Lower lobe of right lung (tissue), 2 donors: Measurements from ENCODE around the gene NCBP3. TPM values are rescaled to one million over a fixed set of nuclear protein-coding genes. Genes with fewer than 3 reads are reported as not detected.

Source experiments
- ATAC-seq, 2 donors: fragments of 200-7000 bp; cut with Tn5 transposase; one replicate each; pipeline ENCODE4 v1.9.1; 2020 to 2022; ENCODE audit warnings: mild to moderate bottlenecking in 2 of 2, moderate library complexity in 2 of 2
- DNase-seq: peaks from one replicate; pipeline ENCODE4 v3.0.0-alpha.2; 2020
- H3K27ac ChIP-seq: fragments of 200-600 bp; one replicate; pipeline ENCODE4 v1.8.0; 2022
- H3K27me3 ChIP-seq: fragments of 200-600 bp; one replicate; pipeline ENCODE4 v1.8.0; 2022; ENCODE audit warnings: low read depth
- H3K36me3 ChIP-seq: fragments of 200-600 bp; one replicate; pipeline ENCODE4 v1.8.0; 2022; ENCODE audit warnings: mild to moderate bottlenecking
- H3K4me1 ChIP-seq: fragments of 200-600 bp; one replicate; pipeline ENCODE4 v1.8.0; 2022
- H3K4me3 ChIP-seq: fragments of 200-600 bp; one replicate; pipeline ENCODE4 v1.8.0; 2022; ENCODE audit warnings: mild to moderate bottlenecking
- H3K9me3 ChIP-seq: fragments of 200-600 bp; one replicate; pipeline ENCODE4 v1.8.0; 2022
- CTCF ChIP-seq: fragments of 200-600 bp; IDR thresholded peaks from one replicate; pipeline ENCODE4 v1.8.0; 2022; ENCODE audit warnings: antibody characterized with exemption, mild to moderate bottlenecking
- intact Hi-C: fragments of 100-400 bp; cut with DNase I; formaldehyde crosslinking; loops from one replicate; pipeline ENCODE4 v1.11.0; 2022
- total RNA-seq: library from RNA; stranded (reverse); fragmentation: NEBNext Ultra II Directional; extraction: Animal tissue kit (Norgen Biotek cat#: 25700); gene quantifications from one replicate; pipeline ENCODE4 v1.2.1, GENCODE V29; 2021
- donor health status: DM: no; HTN: yes; CAD: no; lungs with severe emphysema.

Gene NCBP3
- total RNA-seq, 1 donor from 2014 or later: 40.3 TPM

DNA sequence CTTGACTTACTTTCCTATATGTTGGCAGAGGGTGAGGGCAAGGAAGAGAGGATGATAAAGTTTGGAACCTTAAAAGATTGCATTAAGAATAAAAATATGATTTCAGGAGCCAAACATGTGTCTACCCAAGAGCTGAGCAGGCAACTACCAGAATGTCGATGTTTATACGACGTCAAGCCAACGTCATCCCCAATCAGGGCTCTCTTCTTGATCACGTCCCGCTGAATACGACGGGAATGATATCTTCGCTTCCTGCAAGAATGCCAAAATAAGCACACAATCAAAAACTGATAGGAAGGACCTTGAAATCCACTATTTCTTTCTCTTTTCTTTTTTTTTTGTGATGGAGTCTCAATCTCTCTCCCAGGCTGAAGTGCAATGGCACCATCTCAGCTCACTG lies 24.9 kb downstream of the NCBP3 start:
- Histone ChIP-seq H3K4me3 (no peak overlapping the region), H3K36me3 (peaks cover 99% of the 10 kb centered on the region), H3K9me3 (no peaks in the 10 kb centered on the region), H3K4me1 (no peaks in the 10 kb centered on the region), H3K27me3 (no peaks in the 10 kb centered on the region), H3K27ac (no peak overlapping the region)
- no peak for TF ChIP-seq CTCF
- ATAC-seq (no peak), DNase-seq (no peak)
- intact Hi-C loops: no loop called here

DNA sequence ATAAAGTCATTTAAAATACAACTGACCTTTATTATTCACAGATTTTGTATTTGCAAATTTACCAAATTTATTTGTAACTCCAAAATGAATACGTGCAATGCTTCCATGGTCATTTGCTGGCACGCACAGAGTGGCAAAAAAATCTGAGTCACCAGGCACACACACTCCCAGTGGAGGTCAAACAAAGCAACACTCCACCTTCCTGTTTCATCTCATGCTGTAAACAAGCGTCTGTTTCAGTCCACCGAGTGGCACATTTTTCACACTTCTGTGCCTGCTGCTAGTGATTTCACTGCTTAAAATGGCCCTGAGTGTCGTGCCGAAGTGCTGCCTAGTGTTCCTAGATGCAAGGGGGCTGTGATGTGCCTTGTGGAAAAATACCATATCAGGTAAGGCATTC lies 27.3 kb downstream of the NCBP3 start:
- Histone ChIP-seq H3K27ac (no peak overlapping the region), H3K27me3 (no peaks in the 10 kb centered on the region), H3K9me3 (no peaks in the 10 kb centered on the region), H3K36me3 (peaks cover 100% of the 10 kb centered on the region), H3K4me1 (no peaks in the 10 kb centered on the region), H3K4me3 (no peak overlapping the region)
- no peak for TF ChIP-seq CTCF
- no peak for DNase-seq
- no peak for ATAC-seq
- intact Hi-C loops: no loop called here

- DNase-seq (no peak), ATAC-seq (no peak)
- no peaks in the 10 kb centered on the region for H3K4me1 ChIP-seq
- H3K36me3 ChIP-seq: peaks cover 100% of the 10 kb centered on the region
- no peak for TF ChIP-seq CTCF
- H3K27ac ChIP-seq: no peak overlapping the region
- H3K27me3 ChIP-seq: no peaks in the 10 kb centered on the region
- intact Hi-C loops: no loop called here
- no peak overlapping the region for H3K4me3 ChIP-seq
- no peaks in the 10 kb centered on the region for H3K9me3 ChIP-seq
Observed at GRCh38 chr17:3817851-3818605, 28.0 kb downstream of the NCBP3 start.

DNA sequence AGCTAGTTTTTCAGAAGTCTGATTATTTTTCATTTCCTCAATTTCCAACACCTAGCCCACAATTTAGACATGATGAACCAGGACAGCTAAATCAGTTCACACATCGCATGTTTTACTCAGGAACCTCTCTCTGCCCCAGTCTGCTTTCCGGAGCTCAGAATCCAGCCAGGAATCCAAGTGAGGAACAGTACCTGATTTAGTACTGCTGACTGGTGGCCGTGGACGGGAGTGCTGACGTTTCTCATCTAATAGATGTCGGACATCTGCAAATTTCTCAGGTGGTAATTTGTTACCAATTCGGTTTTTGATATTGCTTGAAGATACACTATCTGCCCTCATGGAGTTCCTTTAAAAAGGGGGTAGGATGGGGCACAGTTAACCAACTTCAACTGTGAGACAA lies 30.1 kb downstream of the NCBP3 start:
- no peak overlapping the region for H3K4me3 ChIP-seq
- intact Hi-C loops: no loop called here
- H3K4me1 ChIP-seq: no peaks in the 10 kb centered on the region
- no peaks in the 10 kb centered on the region for H3K9me3 ChIP-seq
- no peak for DNase-seq
- TF ChIP-seq CTCF: no peak
- no peak overlapping the region for H3K27ac ChIP-seq
- no peaks in the 10 kb centered on the region for H3K27me3 ChIP-seq
- no peak for ATAC-seq
- peaks cover 100% of the 10 kb centered on the region for H3K36me3 ChIP-seq

DNA sequence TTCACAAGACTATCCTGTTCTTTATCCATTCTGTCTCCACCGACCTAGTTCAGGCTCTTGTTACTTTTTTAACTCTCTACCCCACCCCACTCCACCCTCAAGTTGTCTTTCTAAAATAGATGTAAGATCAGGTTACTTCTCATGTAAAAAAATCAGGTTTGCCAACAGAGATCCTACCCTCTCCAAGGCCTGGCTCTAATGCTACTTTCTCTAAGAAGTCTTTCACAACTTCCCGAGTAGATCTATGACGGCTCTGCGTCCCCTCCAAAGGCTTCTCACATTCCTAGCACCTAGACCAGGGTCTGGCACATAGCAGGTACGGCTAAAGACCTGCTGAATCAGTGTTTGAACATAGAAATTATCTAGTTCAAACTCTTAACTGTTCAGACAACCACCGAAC lies 30.9 kb downstream of the NCBP3 start:
- DNase-seq: no peak
- no peak for ATAC-seq
- Histone ChIP-seq H3K4me1 (no peaks in the 10 kb centered on the region), H3K9me3 (no peaks in the 10 kb centered on the region), H3K27me3 (no peaks in the 10 kb centered on the region), H3K36me3 (peaks cover 100% of the 10 kb centered on the region), H3K4me3 (no peak overlapping the region), H3K27ac (no peak overlapping the region)
- TF ChIP-seq CTCF: no peak
- intact Hi-C loops: no loop called here
